Hematopoietic multipotent progenitor cell treated with erythropoietin and hydrocortisone succinate and interleukin-3 and kit ligand, for 6 days (in vitro differentiated cells): Measurements from ENCODE around the gene ZXDC.
A peak's percentile ranks its signal among the peaks of the same experiment; 100 is the strongest.

Experiments
- DNase-seq: peaks from one replicate; pipeline ENCODE4 v3.0.0-alpha.2; 2015

The ZXDC gene, protein sequence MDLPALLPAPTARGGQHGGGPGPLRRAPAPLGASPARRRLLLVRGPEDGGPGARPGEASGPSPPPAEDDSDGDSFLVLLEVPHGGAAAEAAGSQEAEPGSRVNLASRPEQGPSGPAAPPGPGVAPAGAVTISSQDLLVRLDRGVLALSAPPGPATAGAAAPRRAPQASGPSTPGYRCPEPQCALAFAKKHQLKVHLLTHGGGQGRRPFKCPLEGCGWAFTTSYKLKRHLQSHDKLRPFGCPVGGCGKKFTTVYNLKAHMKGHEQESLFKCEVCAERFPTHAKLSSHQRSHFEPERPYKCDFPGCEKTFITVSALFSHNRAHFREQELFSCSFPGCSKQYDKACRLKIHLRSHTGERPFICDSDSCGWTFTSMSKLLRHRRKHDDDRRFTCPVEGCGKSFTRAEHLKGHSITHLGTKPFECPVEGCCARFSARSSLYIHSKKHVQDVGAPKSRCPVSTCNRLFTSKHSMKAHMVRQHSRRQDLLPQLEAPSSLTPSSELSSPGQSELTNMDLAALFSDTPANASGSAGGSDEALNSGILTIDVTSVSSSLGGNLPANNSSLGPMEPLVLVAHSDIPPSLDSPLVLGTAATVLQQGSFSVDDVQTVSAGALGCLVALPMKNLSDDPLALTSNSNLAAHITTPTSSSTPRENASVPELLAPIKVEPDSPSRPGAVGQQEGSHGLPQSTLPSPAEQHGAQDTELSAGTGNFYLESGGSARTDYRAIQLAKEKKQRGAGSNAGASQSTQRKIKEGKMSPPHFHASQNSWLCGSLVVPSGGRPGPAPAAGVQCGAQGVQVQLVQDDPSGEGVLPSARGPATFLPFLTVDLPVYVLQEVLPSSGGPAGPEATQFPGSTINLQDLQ

DNA sequence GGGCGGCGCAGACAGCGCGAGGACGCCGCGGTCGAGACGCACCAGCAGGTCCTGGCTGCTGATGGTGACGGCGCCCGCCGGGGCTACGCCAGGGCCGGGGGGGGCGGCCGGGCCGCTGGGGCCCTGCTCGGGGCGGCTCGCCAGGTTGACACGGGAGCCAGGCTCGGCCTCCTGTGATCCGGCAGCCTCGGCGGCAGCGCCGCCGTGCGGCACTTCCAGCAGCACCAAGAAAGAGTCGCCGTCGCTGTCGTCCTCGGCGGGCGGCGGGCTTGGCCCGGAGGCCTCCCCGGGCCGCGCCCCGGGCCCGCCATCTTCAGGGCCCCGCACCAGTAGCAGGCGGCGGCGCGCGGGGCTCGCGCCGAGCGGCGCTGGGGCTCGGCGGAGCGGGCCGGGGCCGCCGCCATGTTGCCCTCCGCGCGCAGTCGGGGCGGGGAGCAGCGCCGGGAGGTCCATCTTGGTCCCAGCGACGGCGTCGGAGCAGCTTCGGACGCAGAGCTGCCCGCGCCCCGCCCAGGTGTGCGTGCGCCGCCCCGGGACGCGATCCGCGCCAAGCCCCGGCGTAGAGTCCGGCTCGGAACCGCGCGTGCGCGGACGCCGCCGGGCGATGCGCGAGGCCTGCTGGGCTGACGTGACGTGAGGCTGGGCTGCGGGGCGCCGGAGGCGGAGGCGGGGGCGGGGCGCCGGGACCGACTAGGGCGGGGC, at the start of gene ZXDC:
ZXDC (minus strand) TSS at position 479 of the 702 bp plus-strand sequence; CDS start at position 453, 26 bp downstream.
- peak; percentile 93 for DNase-seq

DNA sequence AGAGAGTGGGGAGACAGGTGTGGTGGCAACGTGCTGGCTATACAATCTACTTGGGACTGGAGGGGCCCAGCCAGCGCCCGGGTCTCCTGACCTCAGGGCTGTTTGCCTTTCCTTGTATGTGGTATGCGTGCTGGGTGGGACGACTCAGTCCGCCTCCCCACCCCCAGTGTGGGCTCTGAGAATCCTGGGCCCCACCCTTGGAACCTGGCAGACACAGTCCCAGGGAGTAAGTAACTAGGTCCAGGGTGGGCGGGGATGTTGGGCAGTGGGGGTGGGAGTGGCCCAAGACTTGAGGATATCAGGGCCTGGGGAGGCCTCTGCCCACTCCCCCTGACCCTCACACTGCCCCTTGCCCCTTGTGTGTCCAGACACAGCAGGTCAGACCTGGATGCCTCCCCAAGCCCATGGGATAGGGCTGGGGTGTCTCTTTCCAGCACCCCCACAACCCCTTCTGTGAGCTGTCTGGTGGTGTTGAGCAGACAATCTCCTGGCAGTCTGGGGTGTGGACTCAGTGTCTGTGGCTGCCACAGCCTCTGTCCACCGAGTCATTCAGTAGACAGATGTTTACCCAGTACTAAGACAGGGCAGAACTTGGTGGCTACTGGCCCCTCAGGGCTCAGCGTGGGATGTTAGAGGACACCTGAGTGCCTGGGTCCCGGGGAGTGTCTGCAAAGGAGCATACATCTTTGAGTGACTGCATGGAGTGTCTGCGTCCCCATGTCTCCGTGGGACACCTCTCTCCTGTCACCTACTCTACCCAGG, 49.6 kb upstream of the ZXDC start:
- no peak for DNase-seq

DNA sequence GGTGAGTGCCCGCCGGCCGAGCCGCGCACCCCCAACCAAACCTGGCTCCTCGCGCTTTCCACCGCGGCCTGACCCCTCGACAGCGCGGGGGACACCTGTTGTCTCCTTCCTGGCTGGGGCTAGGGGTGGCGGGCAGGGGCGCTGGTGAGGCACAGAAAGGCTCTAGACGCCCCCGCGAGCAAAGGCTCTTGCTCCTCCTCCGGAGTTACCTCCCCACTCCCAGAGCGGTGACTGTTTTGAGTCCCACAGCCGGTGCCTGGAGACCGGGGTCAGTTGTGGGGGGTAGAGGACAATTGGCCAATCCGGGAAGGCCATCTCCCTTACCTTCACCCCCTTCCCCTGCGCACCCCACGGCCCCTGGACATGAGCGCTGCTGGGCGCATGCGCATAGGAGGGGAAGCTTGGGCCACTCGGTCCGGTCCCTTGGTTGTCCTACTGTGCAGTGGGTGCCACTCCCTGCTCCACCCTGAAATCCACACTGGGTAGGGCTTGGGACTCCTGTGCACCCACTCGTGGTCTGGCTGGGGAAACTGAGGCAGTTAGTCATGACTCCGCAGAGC, 48.8 kb upstream of the ZXDC start:
- DNase-seq, result peak; percentile 60

DNA sequence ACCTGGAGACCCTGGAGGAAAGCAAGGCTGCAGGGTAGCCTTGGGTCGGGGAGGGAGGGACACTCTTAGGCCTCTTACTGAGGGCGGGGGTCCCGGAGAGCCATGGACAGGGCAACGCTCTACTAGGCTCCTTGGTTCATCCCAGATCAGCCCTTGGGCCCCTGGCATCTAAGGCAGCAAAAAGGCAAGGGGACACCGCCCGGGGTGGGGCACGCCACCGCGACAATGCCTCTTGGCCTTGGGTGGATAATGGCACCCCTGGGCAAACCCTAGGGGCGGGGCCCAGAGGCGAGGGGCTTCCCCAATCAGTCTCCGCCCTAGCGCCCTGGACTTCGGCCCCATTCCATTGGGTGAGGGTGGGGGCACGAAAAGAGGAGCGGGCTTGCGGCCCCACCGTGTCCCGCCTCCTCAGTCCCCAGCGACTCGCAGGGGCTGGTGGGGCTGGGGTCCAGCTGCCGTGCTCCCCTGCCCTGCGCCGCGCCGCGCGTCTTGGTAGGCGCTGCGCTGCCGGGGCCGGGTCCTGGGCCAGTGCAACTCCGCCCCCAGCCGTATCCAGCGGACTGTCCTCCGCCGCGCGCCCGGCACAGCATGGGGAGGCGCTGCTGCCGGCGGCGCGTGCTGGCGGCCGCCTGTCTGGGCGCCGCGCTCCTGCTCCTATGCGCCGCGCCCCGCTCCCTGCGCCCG, 48.2 kb upstream of the ZXDC start, which contains the start of gene CHST13:
CHST13 (plus strand) TSS at position 411 of the 684 bp plus-strand sequence; CDS start at position 589, 178 bp downstream.
- peak; percentile 77 for DNase-seq

DNA sequence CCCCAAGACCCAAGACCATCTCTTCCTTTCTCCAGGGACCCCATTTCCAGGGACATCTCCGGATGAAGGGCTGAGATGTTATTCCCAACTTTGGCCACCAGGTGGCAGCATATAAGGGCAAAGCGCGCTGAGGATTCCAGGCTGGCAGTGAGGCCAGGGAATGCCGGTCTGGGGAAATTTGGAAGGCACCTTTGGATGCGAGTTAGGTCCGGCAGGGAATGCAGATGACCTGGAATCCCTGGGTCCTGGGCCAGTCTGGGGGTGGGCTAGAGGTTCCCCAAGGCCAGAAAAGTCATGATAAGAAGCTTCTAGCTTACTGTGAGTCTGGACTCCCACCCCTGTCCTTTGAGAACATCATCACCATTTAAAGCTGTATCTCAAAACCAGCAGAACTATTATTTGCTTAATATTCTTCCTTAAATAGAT, 46.7 kb upstream of the ZXDC start:
- DNase-seq, result peak; percentile 63

DNA sequence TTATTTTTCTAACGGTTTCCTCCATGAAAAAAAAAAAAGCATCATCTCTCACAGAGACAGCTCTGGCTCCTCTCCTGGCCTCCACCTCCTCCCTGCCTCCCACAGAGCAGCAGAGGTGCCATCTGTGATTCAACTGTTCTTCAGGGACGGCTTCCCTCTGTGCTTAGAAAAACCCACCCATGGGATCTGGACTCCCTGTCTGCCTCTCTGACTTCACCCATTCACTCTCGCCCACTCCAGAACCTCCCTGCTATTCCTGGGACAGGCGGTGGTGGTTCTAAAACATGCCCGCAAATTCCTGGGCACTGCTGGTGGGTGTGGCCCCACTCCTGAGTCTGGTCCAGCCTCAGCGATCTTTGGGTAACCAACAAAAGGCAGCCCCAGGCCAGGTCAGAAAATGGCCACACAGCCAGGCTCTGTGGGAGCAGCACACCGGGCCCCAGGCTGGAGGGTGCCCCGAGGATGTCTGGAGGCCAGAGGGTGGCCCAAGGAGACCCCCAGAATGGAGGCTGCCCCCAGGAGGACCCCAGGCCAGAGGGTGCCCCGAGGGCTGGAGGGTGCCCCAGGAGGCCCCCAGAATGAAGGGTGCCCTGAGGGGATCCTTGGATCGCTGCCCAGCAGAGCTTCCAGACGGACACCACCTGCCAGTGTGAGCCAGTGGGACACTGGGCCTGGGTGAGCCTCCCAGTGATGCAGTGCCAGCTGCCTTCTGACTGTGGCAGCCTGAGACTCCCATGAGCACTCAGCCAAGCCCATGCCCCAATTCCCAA, 45.6 kb upstream of the ZXDC start:
- DNase-seq, result no peak

DNA sequence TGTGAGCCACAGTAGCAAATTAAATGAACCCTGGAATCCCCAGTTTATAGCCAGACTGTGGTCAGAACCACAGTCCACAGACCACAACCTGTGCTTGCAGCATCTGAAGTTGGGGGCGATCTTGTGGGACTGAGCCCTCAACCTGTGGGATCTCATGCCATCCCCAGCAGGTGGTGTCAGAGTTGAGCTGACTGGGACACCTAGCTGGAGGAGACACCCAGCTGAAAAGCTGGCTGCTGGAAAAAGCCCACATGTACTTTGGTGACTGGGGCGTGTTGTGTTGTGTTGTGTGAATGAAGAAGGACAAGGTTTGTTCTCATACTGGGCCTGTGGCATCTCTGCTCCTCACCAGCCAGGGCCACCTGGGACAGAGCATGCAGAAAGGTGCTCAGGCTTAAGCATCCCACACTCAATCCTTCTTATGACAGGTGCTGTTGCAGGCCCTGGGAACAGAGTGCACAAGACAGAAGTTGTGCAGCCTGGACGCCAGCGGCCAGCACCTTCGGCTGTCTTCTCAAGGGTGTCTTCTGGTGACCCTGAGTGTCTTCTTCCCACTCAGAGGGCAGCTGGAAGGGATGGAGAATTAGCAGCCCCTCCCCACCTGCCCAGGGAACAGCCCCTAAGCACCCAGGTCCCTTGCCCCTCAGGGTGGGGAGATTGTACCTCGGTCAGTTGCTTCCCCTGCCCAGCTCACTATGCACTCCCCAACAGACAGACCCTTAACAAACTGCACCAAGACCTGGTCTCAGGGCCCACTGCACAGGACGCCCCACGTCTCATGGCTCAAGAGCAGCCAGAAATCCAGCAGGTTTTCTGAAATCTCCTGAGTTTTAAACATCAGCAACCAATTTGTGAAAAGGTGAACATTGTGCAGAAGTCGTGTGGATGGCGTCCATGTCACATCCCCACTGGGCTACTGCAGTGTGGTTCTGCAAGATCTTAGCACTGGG, 44.1 kb upstream of the ZXDC start:
- DNase-seq, result no peak

DNA sequence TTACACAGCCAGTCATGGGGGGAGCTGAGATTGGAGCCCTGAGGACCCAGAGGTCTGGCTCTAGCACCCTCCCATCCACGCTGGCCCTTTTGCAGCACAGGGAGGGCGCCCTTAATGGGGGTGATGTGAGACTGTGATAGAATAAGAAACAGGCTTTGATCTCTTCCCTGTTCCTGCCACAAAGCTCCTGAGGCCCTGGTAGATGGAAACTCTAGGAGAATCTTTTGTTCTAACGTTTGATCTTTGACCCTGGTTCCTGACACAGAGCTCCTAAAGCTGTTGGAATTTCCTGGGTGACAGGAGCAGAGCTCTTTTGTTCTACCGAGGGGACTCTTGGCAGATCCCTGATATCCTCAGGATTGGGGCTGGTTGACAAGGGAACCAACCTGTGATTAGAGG, 43.1 kb upstream of the ZXDC start:
- DNase-seq, result no peak

DNA sequence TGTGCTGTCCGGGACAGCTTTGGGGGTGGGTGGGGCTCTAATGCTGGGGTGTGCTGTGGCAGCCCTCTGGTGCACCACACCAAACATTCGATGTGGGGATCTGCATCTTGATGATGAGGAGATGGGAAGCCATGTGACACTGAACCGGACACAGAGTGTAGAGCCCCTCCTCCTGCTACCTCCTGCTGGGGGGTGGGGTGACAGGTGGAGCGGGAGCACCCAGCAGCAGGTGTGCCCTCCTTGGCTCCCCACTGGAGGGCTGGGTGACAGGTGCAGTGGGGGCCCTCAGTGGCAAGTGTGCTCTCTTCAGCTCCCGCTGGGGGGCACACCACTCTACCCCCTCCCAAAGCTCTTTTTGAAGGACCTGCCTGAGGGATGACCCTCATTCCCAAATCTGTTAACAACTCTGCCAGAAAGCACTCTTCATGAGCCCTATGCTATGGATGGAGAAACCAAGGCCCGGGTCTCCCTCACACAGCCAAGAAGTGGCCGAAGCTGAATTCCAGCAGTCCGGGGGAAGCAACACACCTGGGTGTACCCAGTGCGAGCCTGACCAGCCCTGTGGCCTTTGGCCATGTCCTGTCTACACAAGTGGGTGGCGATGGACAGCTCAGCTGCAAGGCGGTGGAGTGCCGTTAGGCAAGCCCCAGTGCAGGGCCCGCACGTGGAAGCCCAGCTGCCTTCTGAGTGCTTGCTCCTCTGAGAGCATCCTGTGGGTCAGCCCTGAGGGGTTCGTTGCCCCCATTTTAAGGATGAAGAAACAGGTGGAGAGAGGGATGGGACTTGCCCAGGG, 42.5 kb upstream of the ZXDC start:
- no peak for DNase-seq

DNA sequence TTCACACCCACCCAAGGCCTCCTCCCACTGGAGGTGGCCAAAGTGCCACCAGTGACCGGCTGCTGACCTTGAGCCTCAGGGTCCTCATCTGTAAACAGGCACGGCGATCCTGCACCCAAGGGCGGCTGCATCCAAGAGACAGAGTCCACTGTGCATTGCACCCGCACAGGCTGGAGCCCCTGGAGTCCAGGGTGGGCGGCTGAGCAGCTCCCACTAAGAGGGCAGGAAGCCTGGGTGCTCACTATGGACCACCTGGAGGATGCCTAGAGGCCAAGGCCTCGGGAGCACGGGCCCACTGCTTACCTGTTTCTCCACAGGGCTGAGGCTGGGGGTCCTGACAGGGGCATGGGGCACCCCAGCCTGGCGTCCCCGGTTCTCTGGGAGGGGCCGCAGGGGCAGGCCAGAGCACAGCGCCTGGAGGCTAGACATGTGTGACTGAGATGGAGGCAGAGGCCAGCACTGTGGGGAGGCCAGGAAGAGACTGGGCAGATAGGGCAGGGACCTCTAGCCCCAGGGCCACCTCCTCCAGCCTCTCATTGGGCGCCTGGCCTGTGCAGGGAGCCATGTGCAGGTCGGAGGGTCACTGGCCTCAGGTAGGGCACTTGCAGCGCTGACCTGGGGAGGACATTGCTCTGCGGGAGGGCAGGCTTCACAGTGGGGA, 41.7 kb upstream of the ZXDC start, which contains the start of gene UROC1:
UROC1 (minus strand) TSS at position 483 of the 661 bp plus-strand sequence; CDS start at position 429, 54 bp downstream.
- no peak for DNase-seq

DNA sequence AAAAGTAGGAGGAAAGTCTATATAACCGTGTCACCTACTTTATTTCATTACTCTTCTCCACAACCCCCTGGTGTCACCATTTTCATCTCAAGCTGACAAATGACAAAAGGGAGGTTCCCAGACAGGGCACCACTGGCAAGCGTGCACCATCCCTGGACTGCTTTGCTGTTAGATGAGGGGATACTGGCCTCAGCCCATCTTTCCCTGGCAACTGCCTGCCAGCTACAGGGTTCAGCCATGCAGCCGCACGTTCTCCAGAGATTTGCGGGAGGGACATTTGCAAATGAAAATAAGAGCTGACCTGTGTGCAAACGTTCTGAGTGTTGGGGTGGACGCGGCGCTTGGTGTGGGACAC, 41.2 kb upstream of the ZXDC start:
- no peak for DNase-seq

DNA sequence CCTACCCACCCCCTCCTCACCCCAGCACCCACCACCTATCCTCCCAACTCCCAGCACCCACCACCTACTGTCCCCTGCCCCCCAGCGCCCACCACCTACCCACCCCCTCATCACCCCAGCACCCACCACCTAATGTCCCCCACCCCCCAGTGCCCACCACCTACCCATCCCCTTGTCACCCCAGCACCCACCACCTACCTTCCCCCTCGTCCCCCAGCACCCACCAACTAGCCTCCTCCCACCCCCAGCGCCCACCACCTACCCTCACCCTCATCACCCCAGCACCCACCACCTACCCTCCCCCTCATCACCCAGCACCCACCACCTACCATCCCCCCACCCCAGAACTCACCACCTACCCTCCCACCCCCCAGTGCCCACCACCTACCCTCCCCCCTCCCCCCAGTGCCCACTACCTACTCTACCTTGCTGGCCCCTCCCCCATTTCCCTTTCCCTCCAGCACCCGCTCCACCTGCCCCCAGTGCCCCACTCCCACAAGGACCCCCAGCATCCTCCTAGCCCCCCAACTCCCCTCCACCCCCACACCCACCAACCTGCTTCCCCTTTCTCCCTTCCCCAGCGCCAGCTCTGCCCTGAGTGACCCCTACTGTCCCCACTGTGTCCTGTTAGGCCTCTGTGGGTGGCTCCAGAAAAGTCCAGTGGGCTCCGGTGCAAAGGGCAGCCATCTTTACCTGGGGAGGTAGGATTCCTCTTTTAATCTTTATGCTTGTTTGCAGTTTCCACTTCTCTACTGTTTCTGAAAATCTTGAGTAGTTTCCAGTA, 40.7 kb upstream of the ZXDC start:
- no peak for DNase-seq

DNA sequence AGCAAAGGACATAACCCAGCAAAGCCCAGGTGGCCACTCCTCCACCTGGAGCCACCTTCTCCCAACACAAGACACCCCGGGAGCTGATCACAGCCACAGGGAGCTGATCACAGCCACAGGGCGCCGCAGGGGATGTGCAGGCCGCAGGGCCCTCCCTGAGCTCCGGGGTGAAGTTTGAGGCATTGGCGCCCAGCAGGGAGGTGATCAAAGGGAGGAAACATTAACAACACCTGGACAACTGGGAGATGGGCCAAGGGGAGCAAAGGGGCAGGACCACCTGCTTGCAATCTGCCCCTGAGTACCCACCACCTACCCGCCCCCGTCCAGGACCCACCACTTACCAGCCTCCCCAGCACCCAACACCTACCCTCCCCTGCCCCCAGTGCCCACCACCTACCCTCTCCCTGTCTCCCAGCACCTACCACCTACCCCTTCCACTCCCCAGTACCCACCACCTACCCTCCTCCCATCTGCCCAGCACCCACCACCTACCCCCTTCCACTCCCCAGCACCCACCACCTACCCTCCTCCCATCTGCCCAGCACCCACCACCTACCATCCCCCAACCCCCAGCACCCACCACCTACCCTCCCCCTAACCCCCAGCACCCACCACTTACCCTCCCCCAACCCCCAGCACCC, 39.5 kb upstream of the ZXDC start:
- no peak for DNase-seq

DNA sequence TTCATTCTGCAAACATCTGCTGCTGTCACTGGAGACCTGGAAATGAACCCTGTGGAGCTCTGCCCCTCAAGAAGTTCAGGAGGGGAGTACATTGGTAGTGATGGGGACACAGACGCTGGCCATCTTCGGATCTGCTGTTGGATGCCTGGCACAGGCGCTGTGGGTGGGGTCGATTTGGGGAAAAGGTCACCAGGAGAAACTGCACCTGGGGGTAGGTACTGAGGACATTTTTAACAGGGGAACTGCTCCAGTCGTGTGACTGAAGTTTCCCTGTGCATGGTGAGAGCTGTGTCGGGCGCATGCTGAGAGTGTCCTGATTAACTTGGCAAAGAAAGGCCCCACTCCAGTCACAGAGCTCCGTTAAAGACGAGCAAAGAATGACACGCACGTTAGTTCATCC, 38.5 kb upstream of the ZXDC start:
- DNase-seq, result no peak

DNA sequence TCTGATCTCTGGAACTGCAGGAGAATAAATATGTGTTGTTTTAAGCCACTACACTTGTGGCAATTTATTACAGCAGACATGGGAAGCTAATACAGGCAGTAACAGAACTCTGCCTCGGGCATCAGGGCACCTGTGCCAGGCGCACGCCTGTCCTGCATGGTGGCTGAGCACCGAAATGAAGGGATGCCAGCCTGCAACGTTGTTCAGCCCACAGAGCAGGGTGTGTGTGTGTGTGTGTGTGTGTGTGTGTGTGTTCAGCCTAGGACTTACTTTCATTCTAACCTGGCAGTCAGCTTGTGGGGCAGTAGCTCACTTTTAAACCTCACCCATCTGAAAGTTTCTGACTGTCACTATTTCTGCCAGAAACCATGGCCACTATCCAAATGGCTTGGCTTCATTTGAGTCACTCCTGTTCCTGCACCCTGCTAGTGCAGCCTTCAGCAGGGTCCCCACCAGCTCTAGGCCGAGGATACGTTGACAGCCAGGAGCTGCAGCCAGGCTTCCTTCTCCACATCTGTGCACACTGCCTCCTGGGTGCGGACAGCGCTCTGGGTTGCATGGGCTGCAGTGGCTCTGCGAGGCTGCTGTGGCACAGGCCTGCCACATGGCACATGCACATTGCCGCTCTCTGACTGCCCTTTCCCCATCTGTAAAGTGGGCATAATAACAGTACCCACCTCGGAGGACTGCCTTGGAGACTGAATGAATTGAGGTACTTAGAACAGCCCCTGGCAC, 37.4 kb upstream of the ZXDC start:
- DNase-seq, result no peak

DNA sequence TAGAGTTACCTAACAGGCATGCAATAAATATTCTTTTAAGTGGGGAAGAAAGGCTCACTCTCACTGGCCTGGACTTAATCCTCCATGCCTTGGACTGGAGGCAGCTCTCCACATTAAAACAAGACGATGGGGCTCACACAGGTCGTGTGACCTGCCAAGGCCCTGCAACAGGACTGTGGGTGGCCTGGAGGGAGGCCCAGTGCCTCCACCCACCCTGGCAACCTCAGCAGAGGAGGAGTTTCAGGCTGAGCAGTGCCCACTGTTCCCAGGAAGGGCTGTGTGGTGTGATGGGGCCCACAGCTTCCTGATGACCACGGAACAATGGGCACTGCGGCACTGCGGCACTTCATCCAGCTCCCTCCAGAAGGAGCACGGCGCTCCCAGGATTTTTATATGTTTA, 36.3 kb upstream of the ZXDC start:
- no peak for DNase-seq
